DMS 273 treated with DMSO at 0.1 percent for 48 hours (cell line): ENCODE results near the gene DEF6.
"Not testable (repeated sequence)": the region's sequence is repeated elsewhere in the genome, so short reads cannot be mapped to it uniquely, and the experiment has no call there.

Experiments
- DNase-seq: peaks from one replicate; lab custom pipeline; 2025; lab: John Stamatoyannopoulos, UW

The DEF6 gene

GRCh38 chr6:35280903-35281302, 16.7 kb upstream of the DEF6 start:
- no peak for DNase-seq

- no peak for DNase-seq
These were observed 15.1 kb upstream of the DEF6 start for GRCh38 chr6:35282472-35282871.

- DNase-seq = no peak
These were observed 14.3 kb upstream of the DEF6 start for GRCh38 chr6:35283361-35283760.

- no peak for DNase-seq
These were observed 9.8 kb upstream of the DEF6 start for GRCh38 chr6:35287671-35288396.

- no peak for DNase-seq
These were observed 8.8 kb upstream of the DEF6 start for GRCh38 chr6:35288834-35289233.

- no peak for DNase-seq
These were observed 6.1 kb upstream of the DEF6 start for GRCh38 chr6:35291491-35291890.

- DNase-seq = no peak
These were observed 5.1 kb upstream of the DEF6 start for GRCh38 chr6:35292494-35292893.

GRCh38 chr6:35293681-35294080, 3.9 kb upstream of the DEF6 start:
- DNase-seq = no peak

- DNase-seq = no peak
These were observed 3.2 kb upstream of the DEF6 start for GRCh38 chr6:35294308-35294945.

GRCh38 chr6:35295036-35295435, 2.6 kb upstream of the DEF6 start:
- no peak for DNase-seq

GRCh38 chr6:35295521-35296315, 1.9 kb upstream of the DEF6 start:
- DNase-seq = no peak

- no peak for DNase-seq
These were observed 552 bp upstream of the DEF6 start for GRCh38 chr6:35296931-35297600.

GRCh38 chr6:35298625-35299140, 1.1 kb downstream of the DEF6 start:
- no peak for DNase-seq

- no peak for DNase-seq
These were observed 2.1 kb downstream of the DEF6 start for GRCh38 chr6:35299674-35300073.

- no peak for DNase-seq
These were observed 3.2 kb downstream of the DEF6 start for GRCh38 chr6:35300848-35301247.

GRCh38 chr6:35302604-35303241, 5.1 kb downstream of the DEF6 start:
- no peak for DNase-seq

- DNase-seq = no peak
These were observed 6.7 kb downstream of the DEF6 start for GRCh38 chr6:35304299-35304698.

- no peak for DNase-seq
These were observed 7.5 kb downstream of the DEF6 start for GRCh38 chr6:35305117-35305516.

GRCh38 chr6:35307138-35307537, 9.5 kb downstream of the DEF6 start:
- DNase-seq = not testable (repeated sequence)

- DNase-seq = not testable (repeated sequence)
These were observed 10.9 kb downstream of the DEF6 start for GRCh38 chr6:35308543-35308942.

- no peak for DNase-seq
These were observed 12.1 kb downstream of the DEF6 start for GRCh38 chr6:35309611-35310264.
